Ascending aorta (tissue), 2 donors: ENCODE measurements around the gene LHPP. TPM values are rescaled to one million over a fixed set of nuclear protein-coding genes. Genes with fewer than 3 reads are reported as not detected.

Experiments used
- DNase-seq, 2 donors: peaks; one replicate each; pipeline ENCODE4 v3.0.0-alpha.2; 2019; ENCODE audit warnings: low spot score in 2 of 2
- H3K27ac ChIP-seq, 2 donors: fragments of 200-600 bp; sonication (generic); one replicate each; pipeline ENCODE4 v1.5.1; 2016 to 2017; ENCODE audit warnings: mild to moderate bottlenecking in 1 of 2
- H3K27me3 ChIP-seq: fragments of 200-600 bp; sonication (generic); one replicate; pipeline ENCODE4 v1.5.1; 2017
- H3K36me3 ChIP-seq, 2 donors: fragments of 200-600 bp; sonication (generic); one replicate each; pipeline ENCODE4 v1.5.1; 2016
- H3K4me1 ChIP-seq, 2 donors: fragments of 200-600 bp; sonication (generic); one replicate each; pipeline ENCODE4 v1.5.1; 2016 to 2017; ENCODE audit warnings: mild to moderate bottlenecking in 1 of 2
- H3K4me3 ChIP-seq, 2 donors: fragments of 200-600 bp; sonication (generic); one replicate each; pipeline ENCODE4 v1.5.1; 2016 to 2017; ENCODE audit warnings: mild to moderate bottlenecking in 1 of 2
- H3K9me3 ChIP-seq, 2 donors: fragments of 200-600 bp; sonication (generic); one replicate each; pipeline ENCODE4 v1.5.1; 2016
- intact Hi-C: fragments of 100-400 bp; cut with DNase I; formaldehyde crosslinking; loops from one replicate; pipeline ENCODE4 v1.15.1; 2023
- total RNA-seq: library from RNA; depleted of rRNA; stranded (reverse); fragments of >200 nt; gene quantifications from one replicate; pipeline ENCODE4 v1.1.0, GENCODE V29; 2016
- TF ChIP-seq, protein P1 (sequence below), 3 experiments: fragments of 200-600 bp in 2 of 3; fragments of 450-650 bp in 1 of 3; sonication (generic) in 2 of 3; IDR thresholded peaks; one replicate each; pipeline ENCODE4 v1.5.1; 2016 to 2019; ENCODE audit warnings: antibody characterized with exemption in 3 of 3, mild to moderate bottlenecking in 1 of 3, moderate library complexity in 1 of 3

The LHPP gene
- total RNA-seq, 1 donor from 2014 or later: 5.1 TPM

DNA sequence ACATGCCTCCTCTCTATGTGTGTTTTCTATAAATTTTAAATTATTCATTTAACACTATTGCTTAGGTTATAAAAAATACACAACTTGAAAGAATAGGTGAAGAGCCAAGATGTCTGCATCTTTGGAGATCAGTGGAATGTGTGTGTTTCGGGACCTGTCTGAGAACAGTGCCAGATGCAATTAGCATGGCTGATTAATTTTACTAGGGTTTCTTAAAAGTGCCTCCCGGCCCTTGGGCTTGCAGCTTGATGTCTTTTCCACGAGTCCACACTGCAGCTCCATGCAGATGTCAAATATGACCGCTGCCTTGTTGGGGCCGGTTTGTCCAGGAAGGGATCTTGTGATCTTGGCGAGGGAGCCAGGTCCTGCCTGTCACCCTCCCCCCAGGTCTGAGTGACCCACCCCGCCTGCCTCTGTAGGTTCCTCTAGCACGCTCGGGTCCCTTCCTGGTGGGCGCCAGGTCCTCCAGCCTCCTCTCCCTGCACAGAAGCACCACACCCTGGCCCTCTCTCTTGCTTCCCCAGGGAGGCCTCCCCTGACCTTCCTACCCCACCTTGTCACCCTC, 20.7 kb downstream of the LHPP start:
- Histone ChIP-seq H3K27ac (no peak overlapping the region), H3K4me1 (no peaks in the 10 kb centered on the region), H3K9me3 (no peaks in the 10 kb centered on the region), H3K4me3 (no peak overlapping the region), H3K36me3 (no peaks in the 10 kb centered on the region), H3K27me3 (no peaks in the 10 kb centered on the region)
- intact Hi-C loops: no loop called here
- TF ChIP-seq, protein P1, sequence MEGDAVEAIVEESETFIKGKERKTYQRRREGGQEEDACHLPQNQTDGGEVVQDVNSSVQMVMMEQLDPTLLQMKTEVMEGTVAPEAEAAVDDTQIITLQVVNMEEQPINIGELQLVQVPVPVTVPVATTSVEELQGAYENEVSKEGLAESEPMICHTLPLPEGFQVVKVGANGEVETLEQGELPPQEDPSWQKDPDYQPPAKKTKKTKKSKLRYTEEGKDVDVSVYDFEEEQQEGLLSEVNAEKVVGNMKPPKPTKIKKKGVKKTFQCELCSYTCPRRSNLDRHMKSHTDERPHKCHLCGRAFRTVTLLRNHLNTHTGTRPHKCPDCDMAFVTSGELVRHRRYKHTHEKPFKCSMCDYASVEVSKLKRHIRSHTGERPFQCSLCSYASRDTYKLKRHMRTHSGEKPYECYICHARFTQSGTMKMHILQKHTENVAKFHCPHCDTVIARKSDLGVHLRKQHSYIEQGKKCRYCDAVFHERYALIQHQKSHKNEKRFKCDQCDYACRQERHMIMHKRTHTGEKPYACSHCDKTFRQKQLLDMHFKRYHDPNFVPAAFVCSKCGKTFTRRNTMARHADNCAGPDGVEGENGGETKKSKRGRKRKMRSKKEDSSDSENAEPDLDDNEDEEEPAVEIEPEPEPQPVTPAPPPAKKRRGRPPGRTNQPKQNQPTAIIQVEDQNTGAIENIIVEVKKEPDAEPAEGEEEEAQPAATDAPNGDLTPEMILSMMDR (IDR thresholded peaks at IDR 0.05): no peak
- no peak for DNase-seq

GRCh38 chr10:124482876-124483275, 21.3 kb downstream of the LHPP start:
- Histone ChIP-seq H3K27ac (no peak overlapping the region), H3K4me3 (no peak overlapping the region), H3K27me3 (no peaks in the 10 kb centered on the region), H3K4me1 (no peaks in the 10 kb centered on the region), H3K9me3 (no peaks in the 10 kb centered on the region), H3K36me3 (no peaks in the 10 kb centered on the region)
- no peak for DNase-seq
- intact Hi-C loops: no loop called here
- TF ChIP-seq, protein P1 (IDR thresholded peaks at IDR 0.05): no peak

- no peaks in the 10 kb centered on the region for H3K27me3 ChIP-seq
- no peak overlapping the region for H3K27ac ChIP-seq
- no peak for DNase-seq
- H3K4me1 ChIP-seq: no peaks in the 10 kb centered on the region
- TF ChIP-seq, protein P1 (IDR thresholded peaks at IDR 0.05): no peak
- intact Hi-C loops: no loop called here
- H3K36me3 ChIP-seq: no peaks in the 10 kb centered on the region
- no peak overlapping the region for H3K4me3 ChIP-seq
- no peaks in the 10 kb centered on the region for H3K9me3 ChIP-seq
Measured at GRCh38 chr10:124484031-124484430, 22.4 kb downstream of the LHPP start.

DNA sequence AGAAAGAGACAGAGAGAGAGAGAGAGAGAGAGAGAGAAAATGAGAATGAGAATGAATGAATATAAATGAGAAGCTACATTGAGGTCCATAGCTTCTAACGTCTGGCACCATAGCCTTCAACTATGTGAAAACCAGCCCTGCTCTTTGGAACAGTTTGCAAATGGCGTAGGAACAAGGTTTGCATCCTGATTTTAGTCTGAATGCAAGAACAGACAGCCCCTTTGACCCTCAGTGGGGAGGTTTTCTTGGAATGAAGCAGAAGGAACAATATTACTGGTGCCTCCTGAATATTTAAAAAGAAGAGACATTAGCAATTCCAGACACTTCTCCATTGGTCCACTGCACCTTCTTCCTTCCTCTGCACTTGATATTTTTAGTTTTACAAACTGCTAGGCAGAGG, 23.0 kb downstream of the LHPP start:
- TF ChIP-seq, protein P1 (IDR thresholded peaks at IDR 0.05): no peak
- Histone ChIP-seq H3K27ac (no peak overlapping the region), H3K27me3 (no peaks in the 10 kb centered on the region), H3K4me1 (no peaks in the 10 kb centered on the region), H3K9me3 (no peaks in the 10 kb centered on the region), H3K4me3 (no peak overlapping the region), H3K36me3 (no peaks in the 10 kb centered on the region)
- intact Hi-C loops: no loop called here
- no peak for DNase-seq

- no peak for DNase-seq
- TF ChIP-seq, protein P1 (IDR thresholded peaks at IDR 0.05): no peak
- Histone ChIP-seq H3K4me3 (no peak overlapping the region), H3K27ac (no peak overlapping the region), H3K4me1 (no peaks in the 10 kb centered on the region), H3K27me3 (no peaks in the 10 kb centered on the region), H3K36me3 (no peaks in the 10 kb centered on the region), H3K9me3 (no peaks in the 10 kb centered on the region)
- intact Hi-C loops: no loop called here
Measured at GRCh38 chr10:124486635-124487034, 25.0 kb downstream of the LHPP start.

- intact Hi-C loops: no loop called here
- Histone ChIP-seq H3K27ac (no peak overlapping the region), H3K9me3 (no peaks in the 10 kb centered on the region), H3K36me3 (no peaks in the 10 kb centered on the region), H3K4me3 (no peak overlapping the region), H3K4me1 (no peaks in the 10 kb centered on the region), H3K27me3 (no peaks in the 10 kb centered on the region)
- DNase-seq: no peak
- TF ChIP-seq, protein P1 (IDR thresholded peaks at IDR 0.05): no peak
Measured at GRCh38 chr10:124491105-124491504, 29.5 kb downstream of the LHPP start.
